Measurements from ENCODE around the gene FAM149B1. TPM values are rescaled to one million over a fixed set of nuclear protein-coding genes. Genes with fewer than 3 reads are reported as not detected.

FAM149B1 gene
- total RNA-seq, 1 donor from 2014 or later: 31.9 TPM

DNA sequence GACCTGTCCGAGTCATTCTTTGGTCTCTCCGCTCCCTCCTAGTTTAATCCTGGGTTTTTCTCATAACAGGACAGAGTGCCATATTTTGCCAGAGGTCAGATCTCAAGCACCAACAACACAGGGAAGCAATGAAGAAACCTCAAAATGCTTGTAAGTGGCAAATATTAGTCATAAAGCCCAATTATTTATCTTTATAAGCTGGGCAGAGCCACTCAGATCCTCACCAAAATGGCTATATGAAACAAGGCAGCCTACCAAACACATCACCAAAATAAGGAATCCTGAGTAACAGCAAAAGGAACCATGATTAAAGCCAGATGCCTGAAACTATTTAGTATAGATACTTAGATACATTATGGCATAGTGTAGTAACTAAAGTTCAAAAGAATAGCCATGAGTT is 4.8 kb upstream of the FAM149B1 start:
- H3K36me3 Mint-ChIP-seq: peaks cover 50% of the 10 kb centered on the region
- H3K4me1 Mint-ChIP-seq: peaks cover 14% of the 10 kb centered on the region
- no peak overlapping the region for H3K4me3 Mint-ChIP-seq
- no peaks in the 10 kb centered on the region for H3K27me3 Mint-ChIP-seq (ENCODE audit: low read depth)
- peaks cover 18% of the 10 kb centered on the region for H3K9me3 Mint-ChIP-seq
- DNase-seq (ENCODE audit: low spot score in 2 of 2, unreplicated experiment in 2 of 2): no peak
- H3K27ac Mint-ChIP-seq: no peak overlapping the region
- TF ChIP-seq CTCF (IDR thresholded peaks at IDR 0.05; ENCODE audit: unreplicated experiment): no peak

DNA sequence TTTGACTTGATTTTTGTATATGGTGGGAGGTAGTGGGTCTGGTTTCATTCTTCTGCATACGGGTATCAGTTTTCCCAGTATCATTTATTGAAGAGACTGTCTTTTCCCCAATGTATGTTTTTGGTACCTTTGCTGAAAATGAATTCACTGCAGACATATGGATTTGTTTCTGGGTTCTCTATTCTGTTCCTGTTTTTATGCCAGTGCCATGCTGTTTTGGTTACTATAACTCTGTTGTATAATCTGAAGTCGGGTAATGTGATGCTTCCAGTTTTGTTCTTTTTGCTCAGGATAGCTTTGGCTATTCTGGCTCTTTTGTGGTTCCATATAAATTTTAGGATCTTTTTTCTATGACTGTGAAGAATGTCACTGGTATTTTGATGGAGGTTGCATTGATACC is 947 bp upstream of the FAM149B1 start:
- Mint-ChIP-seq H3K4me1 (peaks cover 20% of the 10 kb centered on the region), H3K36me3 (peaks cover 29% of the 10 kb centered on the region), H3K9me3 (peaks cover 11% of the 10 kb centered on the region), H3K4me3 (peak overlapping the region; percentile 100), H3K27ac (peak overlapping the region; percentile 100), H3K27me3 (ENCODE audit: low read depth) (no peaks in the 10 kb centered on the region)
- DNase-seq (ENCODE audit: low spot score in 2 of 2, unreplicated experiment in 2 of 2): no peak
- no peak for TF ChIP-seq CTCF (IDR thresholded peaks at IDR 0.05; ENCODE audit: unreplicated experiment)

GRCh38 chr10:73167458-73167782 is 499 bp upstream of the FAM149B1 start:
- Mint-ChIP-seq H3K4me3 (peak overlapping the region; percentile 100), H3K36me3 (peaks cover 25% of the 10 kb centered on the region), H3K27me3 (ENCODE audit: low read depth) (no peaks in the 10 kb centered on the region), H3K4me1 (peaks cover 20% of the 10 kb centered on the region), H3K27ac (peak overlapping the region; percentile 100), H3K9me3 (peaks cover 8% of the 10 kb centered on the region)
- TF ChIP-seq CTCF (IDR thresholded peaks at IDR 0.05; ENCODE audit: unreplicated experiment): no peak
- no peak for DNase-seq (ENCODE audit: low spot score in 2 of 2, unreplicated experiment in 2 of 2)

GRCh38 chr10:73168465-73168803 is 515 bp downstream of the FAM149B1 start:
- peaks cover 19% of the 10 kb centered on the region for H3K36me3 Mint-ChIP-seq
- H3K27me3 Mint-ChIP-seq (ENCODE audit: low read depth): no peaks in the 10 kb centered on the region
- peak overlapping the region; percentile 100 for H3K4me3 Mint-ChIP-seq
- peaks cover 20% of the 10 kb centered on the region for H3K4me1 Mint-ChIP-seq
- no peak for TF ChIP-seq CTCF (IDR thresholded peaks at IDR 0.05; ENCODE audit: unreplicated experiment)
- no peak for DNase-seq (ENCODE audit: low spot score in 2 of 2, unreplicated experiment in 2 of 2)
- peaks cover 8% of the 10 kb centered on the region for H3K9me3 Mint-ChIP-seq
- H3K27ac Mint-ChIP-seq: peak overlapping the region; percentile 97

GRCh38 chr10:73169320-73169719 is 1.4 kb downstream of the FAM149B1 start:
- TF ChIP-seq CTCF (IDR thresholded peaks at IDR 0.05; ENCODE audit: unreplicated experiment): no peak
- no peak overlapping the region for H3K4me3 Mint-ChIP-seq
- H3K36me3 Mint-ChIP-seq: peaks cover 16% of the 10 kb centered on the region
- H3K27ac Mint-ChIP-seq: no peak overlapping the region
- H3K9me3 Mint-ChIP-seq: peaks cover 8% of the 10 kb centered on the region
- peaks cover 20% of the 10 kb centered on the region for H3K4me1 Mint-ChIP-seq
- no peaks in the 10 kb centered on the region for H3K27me3 Mint-ChIP-seq (ENCODE audit: low read depth)
- no peak for DNase-seq (ENCODE audit: low spot score in 2 of 2, unreplicated experiment in 2 of 2)

GRCh38 chr10:73172867-73173266 is 4.9 kb downstream of the FAM149B1 start:
- H3K4me3 Mint-ChIP-seq: no peak overlapping the region
- DNase-seq (ENCODE audit: low spot score in 2 of 2, unreplicated experiment in 2 of 2): no peak
- no peak for TF ChIP-seq CTCF (IDR thresholded peaks at IDR 0.05; ENCODE audit: unreplicated experiment)
- H3K27me3 Mint-ChIP-seq (ENCODE audit: low read depth): no peaks in the 10 kb centered on the region
- H3K4me1 Mint-ChIP-seq: peaks cover 6% of the 10 kb centered on the region
- no peaks in the 10 kb centered on the region for H3K9me3 Mint-ChIP-seq
- H3K36me3 Mint-ChIP-seq: peaks cover 15% of the 10 kb centered on the region
- no peak overlapping the region for H3K27ac Mint-ChIP-seq
